ENCODE measurements around the gene PCBP4. TPM values are rescaled to one million over a fixed set of nuclear protein-coding genes. Genes with fewer than 3 reads are reported as not detected.
A peak's percentile ranks its signal among the peaks of the same experiment; 100 is the strongest.

PCBP4 gene
- total RNA-seq, 1 experiment from 2014 or later, result 48.8 TPM

- ChIA-PET POLR2A (interaction anchor here (1.4 to 3.3 kb wide), 2 partner anchors 8 to 32 kb away, joined by 4 to 20 read pairs; partner anchors contain the start of gene ACY1), CTCF (interaction anchor here (0.6 to 4.8 kb wide), 5 partner anchors 8 to 33 kb away, joined by 3 to 47 read pairs (median 6); partner anchors contain the start of genes ACY1, PARP3 and RRP9), RAD21 (ENCODE audit: low non-redundant PET in 1 of 2, low total read pairs in 2 of 2, uncharacterized antibody in 2 of 2, unreplicated experiment in 2 of 2) (interaction anchor here in 1 of 2 experiments (0.9 kb wide), 1 partner anchor 32 kb away, joined by 4 read pairs; no protein-coding TSS in a partner anchor)
- H3K4me1 ChIP-seq (ENCODE audit: control insufficient read depth in 1 of 2, insufficient read depth in 2 of 2, low read length in 2 of 2), result peaks cover 17 to 45% of the 10 kb centered on the region in 2 experiments
- intact Hi-C loops (cut with micrococcal nuclease), result loop anchor here (1.0 kb wide), 1 partner anchor 33 kb away; the partner anchor contains the start of gene PARP3
- DNase-seq (ENCODE audit: low read depth, low spot score), result no peak
- no peaks in the 10 kb centered on the region for H3K9me3 ChIP-seq (ENCODE audit: control insufficient read depth in 1 of 2, insufficient read depth in 1 of 2, low read depth in 1 of 2, low read length in 2 of 2)
- ATAC-seq, result peak; percentile 70
- peak within 1 kb of the TSS; percentile 87 for H2AFZ ChIP-seq (ENCODE audit: low read depth, low read length, poor library complexity, severe bottlenecking)
- H3K36me3 ChIP-seq (ENCODE audit: control insufficient read depth in 1 of 2, insufficient read depth in 2 of 2, low read length in 2 of 2), result peaks cover 3 to 16% of the 10 kb centered on the region in 2 experiments; a peak in 2 of 4 replicates
- H3K4me2 ChIP-seq (ENCODE audit: low read length), result peak within 1 kb of the TSS; percentile 91
- H4K20me1 ChIP-seq (ENCODE audit: insufficient read depth), result 0 out of 2 replicates have a peak, but pooled peaks cover 4% of the 10 kb centered on the region
- peaks cover 33% of the 10 kb centered on the region for H3K79me2 ChIP-seq (ENCODE audit: insufficient read depth, low read length)
- peak within 1 kb of the TSS; percentile 97 for H3K27ac ChIP-seq (ENCODE audit: low read depth, low read length)
- peak within 1 kb of the TSS; percentile 100 for H3K9ac ChIP-seq (ENCODE audit: low read length)
- no peaks in the 10 kb centered on the region for H3K27me3 ChIP-seq (ENCODE audit: insufficient read depth, low read length)
- peak within 1 kb of the TSS; percentile 93 to 99 for H3K4me3 ChIP-seq (replicated peaks in 1 of 2; ENCODE audit: low read depth in 1 of 2, low read length in 2 of 2)
- no TSS peak for BruUV-seq (replicated peaks)
- H3K9me2 ChIP-seq (ENCODE audit: insufficient read depth), result no peaks in the 10 kb centered on the region
- TF ChIP-seq ZFX (IDR thresholded peaks at IDR 0.05), result peak; percentile 49; the same call in 1 of the 2 replicates
- TF ChIP-seq SRF (IDR thresholded peaks at IDR 0.05; ENCODE audit: low read depth), result no peak
- no peak for TF ChIP-seq ELF1 (IDR thresholded peaks at IDR 0.05; ENCODE audit: borderline replicate concordance, low read depth)
- no peak for TF ChIP-seq CBX3 (IDR thresholded peaks at IDR 0.05; ENCODE audit: low read depth)
- TF ChIP-seq REST (IDR thresholded peaks at IDR 0.05; ENCODE audit: low read depth), result no peak
- TF ChIP-seq EGR1 (IDR thresholded peaks at IDR 0.05; ENCODE audit: low read depth), result no peak
- no peak for TF ChIP-seq ZBTB33 (IDR thresholded peaks at IDR 0.05; ENCODE audit: extremely low read depth, insufficient replicate concordance, low read length)
- no peak for TF ChIP-seq JUND (IDR thresholded peaks at IDR 0.05)
- no peak for TF ChIP-seq RAD21 (IDR thresholded peaks at IDR 0.05; ENCODE audit: low read depth)
- no peak for TF ChIP-seq EZH2phosphoT487 (IDR thresholded peaks at IDR 0.05; ENCODE audit: borderline replicate concordance)
- TF ChIP-seq CEBPB (IDR thresholded peaks at IDR 0.05; ENCODE audit: low read depth), result no peak
- no peak for TF ChIP-seq ZNF274 (IDR thresholded peaks at IDR 0.05; ENCODE audit: low read depth, low read length)
- TF ChIP-seq SIN3A (IDR thresholded peaks at IDR 0.05; ENCODE audit: low read depth), result no peak
- TF ChIP-seq SP1 (IDR thresholded peaks at IDR 0.05; ENCODE audit: low read depth), result no peak
- no peak for TF ChIP-seq ATF3 (IDR thresholded peaks at IDR 0.05)
- peak; percentile 86 for TF ChIP-seq YY1 (IDR thresholded peaks at IDR 0.05; ENCODE audit: extremely low read depth, insufficient replicate concordance, low read depth, low read length)
- TF ChIP-seq POLR2A (IDR thresholded peaks at IDR 0.05; ENCODE audit: borderline replicate concordance, extremely low read depth, insufficient read depth, insufficient read length), result peak; percentile 61
- TF ChIP-seq POLR2AphosphoS5 (IDR thresholded peaks at IDR 0.05; ENCODE audit: low read depth, low read length), result peak; percentile 84
- TF ChIP-seq TCF7L2 (IDR thresholded peaks at IDR 0.05; ENCODE audit: borderline replicate concordance, extremely low read depth, insufficient read depth, insufficient read length), result no peak
- no peak for TF ChIP-seq EZH2 (IDR thresholded peaks at IDR 0.05)
- no peak for TF ChIP-seq MAX (IDR thresholded peaks at IDR 0.05)
Measured at GRCh38 chr3:51974963-51975851, 8.0 kb upstream of the PCBP4 start, which contains the start of gene ABHD14A. ABHD14A (plus strand) TSS chr3:51975064; CDS start chr3:51975136, 72 bp downstream.
